ENCODE measurements around the gene FLNB. TPM values are rescaled to one million over a fixed set of nuclear protein-coding genes. Genes with fewer than 3 reads are reported as not detected.

The FLNB gene
- total RNA-seq, 1 donor from 2014 or later: 521 TPM

DNA sequence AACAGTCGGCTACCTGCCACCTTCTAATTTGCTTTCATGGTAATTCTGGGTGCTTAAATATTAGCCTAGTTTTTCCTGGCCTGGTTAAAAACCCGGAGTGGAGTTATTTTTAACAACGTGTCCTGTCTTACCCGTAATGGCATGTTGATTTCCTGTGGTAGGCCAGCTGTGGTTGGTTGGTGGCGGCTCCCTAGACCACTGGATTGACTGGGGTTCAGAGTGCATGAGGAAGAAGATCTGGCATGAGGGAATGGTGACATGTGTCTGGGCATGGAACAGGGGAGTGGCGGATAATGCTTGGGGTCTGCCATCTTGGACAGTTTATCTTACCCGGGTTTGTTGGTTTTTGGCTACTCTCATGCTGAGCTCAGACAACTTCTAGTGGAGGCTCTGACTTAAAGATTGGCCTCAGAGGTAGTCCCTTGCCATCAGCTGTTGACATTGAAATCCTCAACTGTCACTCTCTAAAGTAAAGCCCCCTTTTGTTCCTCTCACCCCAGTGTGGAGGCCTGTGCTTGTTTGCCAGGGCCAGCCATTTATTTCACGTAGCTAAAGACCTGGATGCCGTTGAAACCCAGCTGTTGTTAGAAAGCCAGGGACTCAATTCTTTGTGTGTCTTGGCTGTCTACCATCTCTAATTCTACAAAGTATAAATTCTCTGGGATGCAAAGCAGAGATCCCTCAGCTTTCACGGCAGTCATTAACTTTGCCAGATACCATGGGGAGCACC, 121.0 kb downstream of the FLNB start:
- H3K4me3 ChIP-seq (ENCODE audit: insufficient read depth, low read depth, low read length): no peak overlapping the region
- no peak overlapping the region for H3K9ac ChIP-seq (ENCODE audit: low read length)
- peaks cover 30% of the 10 kb centered on the region for H3K79me2 ChIP-seq (ENCODE audit: insufficient read depth, low read length)
- no peak for FAIRE-seq
- no peaks in the 10 kb centered on the region for H3K4me1 ChIP-seq (ENCODE audit: insufficient read depth, low read length)
- no peaks in the 10 kb centered on the region for H3K27me3 ChIP-seq (ENCODE audit: insufficient read depth, low read length)
- Mint-ChIP-seq H3K27me3 (ENCODE audit: low read depth, unreplicated experiment) (no peaks in the 10 kb centered on the region), H3K4me3 (ENCODE audit: unreplicated experiment) (no peak overlapping the region), H3K4me1 (ENCODE audit: low read depth, unreplicated experiment) (peaks cover 7% of the 10 kb centered on the region), H3K27ac (ENCODE audit: unreplicated experiment) (peak overlapping the region; percentile 14), H3K9me3 (ENCODE audit: unreplicated experiment) (no peaks in the 10 kb centered on the region), H3K36me3 (ENCODE audit: low read depth, unreplicated experiment) (peaks cover 53% of the 10 kb centered on the region)
- DNase-seq (ENCODE audit: low read depth): no peak
- H3K9me3 ChIP-seq (ENCODE audit: insufficient read depth, low read depth, low read length): no peaks in the 10 kb centered on the region
- TF ChIP-seq CTCF (IDR thresholded peaks at IDR 0.05; ENCODE audit: insufficient read depth, low read depth, low read length) (no peak), EZH2 (IDR thresholded peaks at IDR 0.05; ENCODE audit: insufficient read depth, low read length) (no peak)
- H3K36me3 ChIP-seq (ENCODE audit: insufficient read depth, low read length): peaks cover 59% of the 10 kb centered on the region
- H4K20me1 ChIP-seq (ENCODE audit: insufficient read depth, low read length): peaks cover 71% of the 10 kb centered on the region
- H3K27ac ChIP-seq (ENCODE audit: low read depth, low read length): no peak overlapping the region
- H2AFZ ChIP-seq (ENCODE audit: low read depth, low read length): no peak overlapping the region
- H3K4me2 ChIP-seq (ENCODE audit: low read length): no peak overlapping the region

- Histone ChIP-seq H3K27ac (ENCODE audit: low read depth, low read length) (no peak overlapping the region), H3K4me3 (ENCODE audit: insufficient read depth, low read depth, low read length) (no peak overlapping the region), H3K36me3 (ENCODE audit: insufficient read depth, low read length) (peaks cover 60% of the 10 kb centered on the region), H3K27me3 (ENCODE audit: insufficient read depth, low read length) (no peaks in the 10 kb centered on the region), H2AFZ (ENCODE audit: low read depth, low read length) (no peak overlapping the region), H3K9me3 (ENCODE audit: insufficient read depth, low read depth, low read length) (no peaks in the 10 kb centered on the region), H3K9ac (ENCODE audit: low read length) (no peak overlapping the region), H4K20me1 (ENCODE audit: insufficient read depth, low read length) (peaks cover 70% of the 10 kb centered on the region), H3K4me1 (ENCODE audit: insufficient read depth, low read length) (no peaks in the 10 kb centered on the region), H3K4me2 (ENCODE audit: low read length) (no peak overlapping the region), H3K79me2 (ENCODE audit: insufficient read depth, low read length) (peaks cover 27% of the 10 kb centered on the region)
- Mint-ChIP-seq H3K27me3 (ENCODE audit: low read depth, unreplicated experiment) (no peaks in the 10 kb centered on the region), H3K4me3 (ENCODE audit: unreplicated experiment) (no peak overlapping the region), H3K4me1 (ENCODE audit: low read depth, unreplicated experiment) (peaks cover 7% of the 10 kb centered on the region), H3K27ac (ENCODE audit: unreplicated experiment) (no peak overlapping the region), H3K9me3 (ENCODE audit: unreplicated experiment) (no peaks in the 10 kb centered on the region), H3K36me3 (ENCODE audit: low read depth, unreplicated experiment) (peaks cover 55% of the 10 kb centered on the region)
- FAIRE-seq (no peak), DNase-seq (ENCODE audit: low read depth) (no peak)
- TF ChIP-seq EZH2 (IDR thresholded peaks at IDR 0.05; ENCODE audit: insufficient read depth, low read length): no peak
- TF ChIP-seq CTCF (IDR thresholded peaks at IDR 0.05; ENCODE audit: insufficient read depth, low read depth, low read length): no peak
Observed at GRCh38 chr3:58130591-58130990, 122.4 kb downstream of the FLNB start.
